ENCODE results near the gene MEIS2. TPM values are rescaled to one million over a fixed set of nuclear protein-coding genes. Genes with fewer than 3 reads are reported as not detected.

MEIS2 gene
- total RNA-seq, 1 donor: 73.0 TPM

GRCh38 chr15:37078566-37078965, 21.8 kb downstream of the MEIS2 start:
- no peak for TF ChIP-seq CTCF (IDR thresholded peaks at IDR 0.05; ENCODE audit: insufficient read depth, low read depth, low read length)
- DNase-seq (ENCODE audit: low read depth): peak; percentile 71
- no peak overlapping the region for H3K4me3 ChIP-seq (ENCODE audit: low read depth, low read length)

- no peak overlapping the region for H3K4me3 ChIP-seq (ENCODE audit: low read depth, low read length)
- DNase-seq (ENCODE audit: low read depth): no peak
- no peak for TF ChIP-seq CTCF (IDR thresholded peaks at IDR 0.05; ENCODE audit: insufficient read depth, low read depth, low read length)
These were observed 22.6 kb downstream of the MEIS2 start for GRCh38 chr15:37077623-37078351.

- H3K4me3 ChIP-seq (ENCODE audit: low read depth, low read length): no peak overlapping the region
- peak; percentile 67 for DNase-seq (ENCODE audit: low read depth)
- no peak for TF ChIP-seq CTCF (IDR thresholded peaks at IDR 0.05; ENCODE audit: insufficient read depth, low read depth, low read length)
These were observed 23.8 kb downstream of the MEIS2 start for GRCh38 chr15:37076543-37076942.

- no peak for TF ChIP-seq CTCF (IDR thresholded peaks at IDR 0.05; ENCODE audit: insufficient read depth, low read depth, low read length)
- no peak overlapping the region for H3K4me3 ChIP-seq (ENCODE audit: low read depth, low read length)
- DNase-seq (ENCODE audit: low read depth): no peak
These were observed 24.6 kb downstream of the MEIS2 start for GRCh38 chr15:37075777-37076176.

GRCh38 chr15:37072181-37072580, 28.2 kb downstream of the MEIS2 start:
- TF ChIP-seq CTCF (IDR thresholded peaks at IDR 0.05; ENCODE audit: insufficient read depth, low read depth, low read length): no peak
- no peak overlapping the region for H3K4me3 ChIP-seq (ENCODE audit: low read depth, low read length)
- peak; percentile 98 for DNase-seq (ENCODE audit: low read depth)

GRCh38 chr15:37071134-37071533, 29.2 kb downstream of the MEIS2 start:
- TF ChIP-seq CTCF (IDR thresholded peaks at IDR 0.05; ENCODE audit: insufficient read depth, low read depth, low read length): no peak
- DNase-seq (ENCODE audit: low read depth): no peak
- H3K4me3 ChIP-seq (ENCODE audit: low read depth, low read length): no peak overlapping the region

GRCh38 chr15:37070686-37071085, 29.7 kb downstream of the MEIS2 start:
- TF ChIP-seq CTCF (IDR thresholded peaks at IDR 0.05; ENCODE audit: insufficient read depth, low read depth, low read length): no peak
- no peak for DNase-seq (ENCODE audit: low read depth)
- no peak overlapping the region for H3K4me3 ChIP-seq (ENCODE audit: low read depth, low read length)

Measured in fibroblast of villous mesenchyme (primary cell).